ENCODE data around the gene CWC25. TPM values are rescaled to one million over a fixed set of nuclear protein-coding genes. Genes with fewer than 3 reads are reported as not detected.

Gene CWC25
- total and polyA plus RNA-seq, 9 of the 15 experiments (the other 6 are each of a cell fraction or from before 2014, with no cell fraction given): 16.5 to 27.4 (median 23.0) TPM

GRCh38 chr17:38861399-38861843 is 36.3 kb upstream of the CWC25 start (continued):
- 0 out of 2 replicates have a peak, but pooled peaks have one; percentile 12 for TF ChIP-seq FOSL1 (tag; conservative IDR thresholded peaks at IDR 0.05)
- TF ChIP-seq, protein P1, sequence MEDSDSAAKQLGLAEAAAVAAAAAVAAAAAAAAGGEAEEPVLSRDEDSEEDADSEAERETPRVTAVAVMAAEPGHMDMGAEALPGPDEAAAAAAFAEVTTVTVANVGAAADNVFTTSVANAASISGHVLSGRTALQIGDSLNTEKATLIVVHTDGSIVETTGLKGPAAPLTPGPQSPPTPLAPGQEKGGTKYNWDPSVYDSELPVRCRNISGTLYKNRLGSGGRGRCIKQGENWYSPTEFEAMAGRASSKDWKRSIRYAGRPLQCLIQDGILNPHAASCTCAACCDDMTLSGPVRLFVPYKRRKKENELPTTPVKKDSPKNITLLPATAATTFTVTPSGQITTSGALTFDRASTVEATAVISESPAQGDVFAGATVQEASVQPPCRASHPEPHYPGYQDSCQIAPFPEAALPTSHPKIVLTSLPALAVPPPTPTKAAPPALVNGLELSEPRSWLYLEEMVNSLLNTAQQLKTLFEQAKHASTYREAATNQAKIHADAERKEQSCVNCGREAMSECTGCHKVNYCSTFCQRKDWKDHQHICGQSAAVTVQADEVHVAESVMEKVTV (CRISPR knock-in tag; IDR thresholded peaks at IDR 0.05): no peak
- TF ChIP-seq, protein P2, sequence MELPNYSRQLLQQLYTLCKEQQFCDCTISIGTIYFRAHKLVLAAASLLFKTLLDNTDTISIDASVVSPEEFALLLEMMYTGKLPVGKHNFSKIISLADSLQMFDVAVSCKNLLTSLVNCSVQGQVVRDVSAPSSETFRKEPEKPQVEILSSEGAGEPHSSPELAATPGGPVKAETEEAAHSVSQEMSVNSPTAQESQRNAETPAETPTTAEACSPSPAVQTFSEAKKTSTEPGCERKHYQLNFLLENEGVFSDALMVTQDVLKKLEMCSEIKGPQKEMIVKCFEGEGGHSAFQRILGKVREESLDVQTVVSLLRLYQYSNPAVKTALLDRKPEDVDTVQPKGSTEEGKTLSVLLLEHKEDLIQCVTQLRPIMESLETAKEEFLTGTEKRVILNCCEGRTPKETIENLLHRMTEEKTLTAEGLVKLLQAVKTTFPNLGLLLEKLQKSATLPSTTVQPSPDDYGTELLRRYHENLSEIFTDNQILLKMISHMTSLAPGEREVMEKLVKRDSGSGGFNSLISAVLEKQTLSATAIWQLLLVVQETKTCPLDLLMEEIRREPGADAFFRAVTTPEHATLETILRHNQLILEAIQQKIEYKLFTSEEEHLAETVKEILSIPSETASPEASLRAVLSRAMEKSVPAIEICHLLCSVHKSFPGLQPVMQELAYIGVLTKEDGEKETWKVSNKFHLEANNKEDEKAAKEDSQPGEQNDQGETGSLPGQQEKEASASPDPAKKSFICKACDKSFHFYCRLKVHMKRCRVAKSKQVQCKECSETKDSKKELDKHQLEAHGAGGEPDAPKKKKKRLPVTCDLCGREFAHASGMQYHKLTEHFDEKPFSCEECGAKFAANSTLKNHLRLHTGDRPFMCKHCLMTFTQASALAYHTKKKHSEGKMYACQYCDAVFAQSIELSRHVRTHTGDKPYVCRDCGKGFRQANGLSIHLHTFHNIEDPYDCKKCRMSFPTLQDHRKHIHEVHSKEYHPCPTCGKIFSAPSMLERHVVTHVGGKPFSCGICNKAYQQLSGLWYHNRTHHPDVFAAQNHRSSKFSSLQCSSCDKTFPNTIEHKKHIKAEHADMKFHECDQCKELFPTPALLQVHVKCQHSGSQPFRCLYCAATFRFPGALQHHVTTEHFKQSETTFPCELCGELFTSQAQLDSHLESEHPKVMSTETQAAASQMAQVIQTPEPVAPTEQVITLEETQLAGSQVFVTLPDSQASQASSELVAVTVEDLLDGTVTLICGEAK (IDR thresholded peaks at IDR 0.05): peak; percentile 74
- TF ChIP-seq, protein P2 (CRISPR knock-in tag; IDR thresholded peaks at IDR 0.05): no peak
- peak; percentile 63; the same call in 1 of the 2 replicates for TF ChIP-seq ZNF592 (IDR thresholded peaks at IDR 0.05)
- TF ChIP-seq, protein P3, sequence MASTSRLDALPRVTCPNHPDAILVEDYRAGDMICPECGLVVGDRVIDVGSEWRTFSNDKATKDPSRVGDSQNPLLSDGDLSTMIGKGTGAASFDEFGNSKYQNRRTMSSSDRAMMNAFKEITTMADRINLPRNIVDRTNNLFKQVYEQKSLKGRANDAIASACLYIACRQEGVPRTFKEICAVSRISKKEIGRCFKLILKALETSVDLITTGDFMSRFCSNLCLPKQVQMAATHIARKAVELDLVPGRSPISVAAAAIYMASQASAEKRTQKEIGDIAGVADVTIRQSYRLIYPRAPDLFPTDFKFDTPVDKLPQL (IDR thresholded peaks at IDR 0.05; ENCODE audit: extremely low read depth, insufficient read length): no peak

Data from K562 (cell line).